ENCODE measurements around the gene FPR1.

Gene FPR1

GRCh38 chr19:51754109-51754508 is 2.4 kb upstream of the FPR1 start:
- Histone ChIP-seq H4K20me1 (ENCODE audit: low read depth, low read length) (no peaks in the 10 kb centered on the region), H3K9me2 (replicated peaks; ENCODE audit: insufficient read depth, low read length) (no peaks in the 10 kb centered on the region), H3F3A (ENCODE audit: insufficient read depth) (no peaks in the 10 kb centered on the region), H3K27ac (ENCODE audit: low read depth, low read length) (no peak overlapping the region), H3K9ac (ENCODE audit: low read length) (no peak overlapping the region), H3K27me3 (ENCODE audit: low read length) (no peaks in the 10 kb centered on the region), H3K4me2 (ENCODE audit: low read depth, low read length, poor library complexity, severe bottlenecking) (no peak overlapping the region), H3K4me3 (ENCODE audit: insufficient read depth, low read length, poor library complexity, severe bottlenecking) (no peak overlapping the region), H2AFZ (ENCODE audit: low read depth, low read length, severe bottlenecking) (no peak overlapping the region), H3K36me3 (ENCODE audit: low read length) (no peaks in the 10 kb centered on the region), H3K79me2 (ENCODE audit: insufficient read depth, low read length) (no peaks in the 10 kb centered on the region), H3K9me3 (ENCODE audit: insufficient read depth, low read length) (no peaks in the 10 kb centered on the region)
- TF ChIP-seq CTCF (IDR thresholded peaks at IDR 0.05; ENCODE audit: insufficient read depth, low read length, poor library complexity, severe bottlenecking) (no peak), EZH2phosphoT487 (conservative IDR thresholded peaks at IDR 0.05; ENCODE audit: low read length) (no peak)

GRCh38 chr19:51750400-51751094 is 1.1 kb downstream of the FPR1 start:
- Histone ChIP-seq H3K27me3 (ENCODE audit: low read length) (no peaks in the 10 kb centered on the region), H3K79me2 (ENCODE audit: insufficient read depth, low read length) (no peaks in the 10 kb centered on the region), H3K4me3 (ENCODE audit: insufficient read depth, low read length, poor library complexity, severe bottlenecking) (no peak overlapping the region), H3K27ac (ENCODE audit: low read depth, low read length) (no peak overlapping the region), H2AFZ (ENCODE audit: low read depth, low read length, severe bottlenecking) (no peak overlapping the region), H3K9me3 (ENCODE audit: insufficient read depth, low read length) (no peaks in the 10 kb centered on the region), H3F3A (ENCODE audit: insufficient read depth) (no peaks in the 10 kb centered on the region), H3K9ac (ENCODE audit: low read length) (no peak overlapping the region), H4K20me1 (ENCODE audit: low read depth, low read length) (no peaks in the 10 kb centered on the region), H3K9me2 (replicated peaks; ENCODE audit: insufficient read depth, low read length) (no peaks in the 10 kb centered on the region), H3K4me2 (ENCODE audit: low read depth, low read length, poor library complexity, severe bottlenecking) (no peak overlapping the region), H3K36me3 (ENCODE audit: low read length) (no peaks in the 10 kb centered on the region)
- no peak for TF ChIP-seq CTCF (IDR thresholded peaks at IDR 0.05; ENCODE audit: insufficient read depth, low read length, poor library complexity, severe bottlenecking)
- TF ChIP-seq EZH2phosphoT487 (conservative IDR thresholded peaks at IDR 0.05; ENCODE audit: low read length) = no peak

- no peak overlapping the region for H3K9ac ChIP-seq (ENCODE audit: low read length)
- no peaks in the 10 kb centered on the region for H3K9me3 ChIP-seq (ENCODE audit: insufficient read depth, low read length)
- H2AFZ ChIP-seq (ENCODE audit: low read depth, low read length, severe bottlenecking) = no peak overlapping the region
- no peak overlapping the region for H3K4me2 ChIP-seq (ENCODE audit: low read depth, low read length, poor library complexity, severe bottlenecking)
- no peak for TF ChIP-seq CTCF (IDR thresholded peaks at IDR 0.05; ENCODE audit: insufficient read depth, low read length, poor library complexity, severe bottlenecking)
- TF ChIP-seq EZH2phosphoT487 (conservative IDR thresholded peaks at IDR 0.05; ENCODE audit: low read length) = no peak
- no peaks in the 10 kb centered on the region for H3K36me3 ChIP-seq (ENCODE audit: low read length)
- H3K79me2 ChIP-seq (ENCODE audit: insufficient read depth, low read length) = no peaks in the 10 kb centered on the region
- no peak overlapping the region for H3K4me3 ChIP-seq (ENCODE audit: insufficient read depth, low read length, poor library complexity, severe bottlenecking)
- no peak overlapping the region for H3K27ac ChIP-seq (ENCODE audit: low read depth, low read length)
- H4K20me1 ChIP-seq (ENCODE audit: low read depth, low read length) = no peaks in the 10 kb centered on the region
- H3K9me2 ChIP-seq (replicated peaks; ENCODE audit: insufficient read depth, low read length) = no peaks in the 10 kb centered on the region
- no peaks in the 10 kb centered on the region for H3K27me3 ChIP-seq (ENCODE audit: low read length)
- no peaks in the 10 kb centered on the region for H3F3A ChIP-seq (ENCODE audit: insufficient read depth)
Measured at GRCh38 chr19:51749979-51750378, 1.7 kb downstream of the FPR1 start.
